GM21825 (cell line): ENCODE results near the gene ACTA1.
A peak's percentile ranks its signal among the peaks of the same experiment; 100 is the strongest.
"Not testable (repeated sequence)": the region's sequence is repeated elsewhere in the genome, so short reads cannot be mapped to it uniquely, and the experiment has no call there.

Experiments used
- ATAC-seq: cut with Tn5 transposase; IDR thresholded peaks from one replicate; pipeline ENCODE4 v1.9.1; 2021; ENCODE audit warnings: mild to moderate bottlenecking, moderate library complexity; ENCODE audit not compliant: unreplicated experiment

Gene ACTA1

GRCh38 chr1:229434005-229434640 is at the start of gene ACTA1:
ACTA1 (minus strand) TSS chr1:229434094; CDS start chr1:229433115, 979 bp downstream.
- ATAC-seq: no peak

GRCh38 chr1:229482511-229482910 is 48.6 kb upstream of the ACTA1 start:
- no peak for ATAC-seq

GRCh38 chr1:229480495-229480894 is 46.6 kb upstream of the ACTA1 start:
- peak; percentile 41 for ATAC-seq

GRCh38 chr1:229479660-229480399 is 45.9 kb upstream of the ACTA1 start:
- peak; percentile 82 for ATAC-seq

- peak; percentile 62 for ATAC-seq
Measured at GRCh38 chr1:229478852-229479251, 45.0 kb upstream of the ACTA1 start.

GRCh38 chr1:229475859-229476258 is 42.0 kb upstream of the ACTA1 start:
- ATAC-seq: not testable (repeated sequence)

- ATAC-seq: no peak
Measured at GRCh38 chr1:229474509-229474908, 40.6 kb upstream of the ACTA1 start.

- ATAC-seq: no peak
Measured at GRCh38 chr1:229471175-229471574, 37.3 kb upstream of the ACTA1 start.

GRCh38 chr1:229470406-229471043 is 36.6 kb upstream of the ACTA1 start:
- ATAC-seq: no peak

GRCh38 chr1:229466887-229467286 is 33.0 kb upstream of the ACTA1 start:
- ATAC-seq: no peak

GRCh38 chr1:229464672-229465071 is 30.8 kb upstream of the ACTA1 start:
- ATAC-seq: no peak

GRCh38 chr1:229461032-229461668 is 27.3 kb upstream of the ACTA1 start:
- no peak for ATAC-seq

- ATAC-seq: no peak
Measured at GRCh38 chr1:229459815-229460214, 25.9 kb upstream of the ACTA1 start.

- ATAC-seq: no peak
Measured at GRCh38 chr1:229457436-229457835, 23.5 kb upstream of the ACTA1 start.

- ATAC-seq: no peak
Measured at GRCh38 chr1:229456016-229456415, 22.1 kb upstream of the ACTA1 start.

GRCh38 chr1:229454056-229454455 is 20.2 kb upstream of the ACTA1 start:
- no peak for ATAC-seq

GRCh38 chr1:229452956-229453801 is 19.3 kb upstream of the ACTA1 start:
- ATAC-seq: no peak

- no peak for ATAC-seq
Measured at GRCh38 chr1:229448845-229449244, 15.0 kb upstream of the ACTA1 start.

- no peak for ATAC-seq
Measured at GRCh38 chr1:229448354-229448753, 14.5 kb upstream of the ACTA1 start.

- no peak for ATAC-seq
Measured at GRCh38 chr1:229447809-229448252, 13.9 kb upstream of the ACTA1 start.

- no peak for ATAC-seq
Measured at GRCh38 chr1:229445828-229446227, 11.9 kb upstream of the ACTA1 start.
